Muscle of leg (tissue), 11 donors: ENCODE results near the gene EPGN. TPM values are rescaled to one million over a fixed set of nuclear protein-coding genes. Genes with fewer than 3 reads are reported as not detected.

Source experiments
- DNase-seq: peaks from one replicate; pipeline ENCODE4 v3.0.0; 2013
- H3K27ac ChIP-seq: one replicate; pipeline ENCODE4 v1.5.1; 2013; ENCODE audit warnings: mild to moderate bottlenecking, low read length, control low read depth
- H3K27me3 ChIP-seq: one replicate; pipeline ENCODE4 v1.6.1; 2013; ENCODE audit warnings: low read length; ENCODE audit not compliant: control insufficient read depth, insufficient read depth
- H3K36me3 ChIP-seq: one replicate; pipeline ENCODE4 v1.6.1; 2013; ENCODE audit warnings: low read length; ENCODE audit not compliant: control insufficient read depth, insufficient read depth
- H3K4me1 ChIP-seq: one replicate; pipeline ENCODE4 v1.6.1; 2013; ENCODE audit warnings: low read length; ENCODE audit not compliant: control insufficient read depth, insufficient read depth
- H3K4me3 ChIP-seq: one replicate; pipeline ENCODE4 v1.5.1; 2013; ENCODE audit warnings: low read length, control low read depth
- H3K9me3 ChIP-seq: replicated peaks from 2 replicates; pipeline ENCODE4 v1.6.1; 2013; ENCODE audit warnings: low read depth, low read length; ENCODE audit not compliant: control insufficient read depth
- WGBS: methylation state at CpG from one replicate; pipeline ENCODE4 v1.1.5; 2013; ENCODE audit warnings: missing lambda C conversion rate; ENCODE audit not compliant: insufficient coverage; 5-methylcytosine and 5-hydroxymethylcytosine counted together
- polyA plus RNA-seq, 8 donors: library from polyadenylated mRNA; unstranded; fragments of 120-200 nt; gene quantifications; one replicate each; pipeline versions ENCODE4 v1.2.1 to v1.2.3, GENCODE V29; 2013; ENCODE audit warnings: inconsistent platforms in 1 of 8, low replicate concordance in 1 of 8; ENCODE audit not compliant: insufficient read length in 8 of 8, insufficient read depth in 1 of 8
- total RNA-seq: library from RNA; stranded (reverse); fragments of 120-200 nt; gene quantifications from one replicate; pipeline ENCODE4 v1.2.4, GENCODE V29; 2013

The EPGN gene
- total and polyA plus RNA-seq, 9 donors: 0.17 to 2.7 (median 0.25) TPM; not detected in 3

- no peak for DNase-seq
- Histone ChIP-seq H3K27me3 (no peaks in the 10 kb centered on the region), H3K27ac (no peak overlapping the region), H3K4me1 (no peaks in the 10 kb centered on the region), H3K4me3 (no peak overlapping the region), H3K36me3 (no peaks in the 10 kb centered on the region), H3K9me3 (no peaks in the 10 kb centered on the region)
- no CpG with 5 or more reads among the region's 2 CpGs for WGBS
These were observed 24.7 kb upstream of the EPGN start for GRCh38 chr4:74283614-74284013.

GRCh38 chr4:74284053-74284452, 24.2 kb upstream of the EPGN start:
- no CpG with 5 or more reads among the region's 3 CpGs for WGBS
- no peaks in the 10 kb centered on the region for H3K4me1 ChIP-seq

GRCh38 chr4:74287164-74287563, 21.1 kb upstream of the EPGN start:
- H3K36me3 ChIP-seq: no peaks in the 10 kb centered on the region
- H3K9me3 ChIP-seq: no peaks in the 10 kb centered on the region
- no CpG with 5 or more reads among the region's 1 CpG for WGBS
- H3K27me3 ChIP-seq: no peaks in the 10 kb centered on the region
- no peaks in the 10 kb centered on the region for H3K4me1 ChIP-seq
- H3K4me3 ChIP-seq: no peak overlapping the region
- no peak for DNase-seq
- H3K27ac ChIP-seq: no peak overlapping the region

More at GRCh38 chr4:74284053-74284452, 24.2 kb upstream of the EPGN start:
- no peak for DNase-seq
- H3K27me3 ChIP-seq: no peaks in the 10 kb centered on the region
- no peak overlapping the region for H3K4me3 ChIP-seq
- no peak overlapping the region for H3K27ac ChIP-seq
- no peaks in the 10 kb centered on the region for H3K9me3 ChIP-seq
- H3K36me3 ChIP-seq: no peaks in the 10 kb centered on the region

GRCh38 chr4:74287791-74288190, 20.5 kb upstream of the EPGN start:
- DNase-seq: no peak
- H3K27ac ChIP-seq: no peak overlapping the region
- H3K4me3 ChIP-seq: no peak overlapping the region
- H3K36me3 ChIP-seq: no peaks in the 10 kb centered on the region
- no peaks in the 10 kb centered on the region for H3K9me3 ChIP-seq
- no peaks in the 10 kb centered on the region for H3K27me3 ChIP-seq
- no peaks in the 10 kb centered on the region for H3K4me1 ChIP-seq

- DNase-seq: peak; percentile 83
- Histone ChIP-seq H3K27ac (no peak overlapping the region), H3K4me3 (no peak overlapping the region), H3K36me3 (no peaks in the 10 kb centered on the region), H3K9me3 (no peaks in the 10 kb centered on the region), H3K4me1 (no peaks in the 10 kb centered on the region), H3K27me3 (no peaks in the 10 kb centered on the region)
- WGBS: no CpG with 5 or more reads among the region's 1 CpG
These were observed 16.8 kb upstream of the EPGN start for GRCh38 chr4:74291471-74291870.

- H3K9me3 ChIP-seq: no peaks in the 10 kb centered on the region
These were observed 16.0 kb upstream of the EPGN start for GRCh38 chr4:74292111-74292870.

GRCh38 chr4:74293558-74293957, 14.7 kb upstream of the EPGN start:
- DNase-seq: peak; percentile 35
- no peaks in the 10 kb centered on the region for H3K4me1 ChIP-seq
- no peaks in the 10 kb centered on the region for H3K27me3 ChIP-seq
- no peaks in the 10 kb centered on the region for H3K36me3 ChIP-seq
- no CpG with 5 or more reads among the region's 2 CpGs for WGBS
- H3K9me3 ChIP-seq: no peaks in the 10 kb centered on the region
- no peak overlapping the region for H3K4me3 ChIP-seq
- no peak overlapping the region for H3K27ac ChIP-seq

More at GRCh38 chr4:74292111-74292870, 16.0 kb upstream of the EPGN start:
- Histone ChIP-seq H3K27ac (no peak overlapping the region), H3K27me3 (no peaks in the 10 kb centered on the region), H3K4me1 (no peaks in the 10 kb centered on the region), H3K4me3 (no peak overlapping the region), H3K36me3 (no peaks in the 10 kb centered on the region)
- DNase-seq: peak; percentile 10

- no peaks in the 10 kb centered on the region for H3K4me1 ChIP-seq
- H3K4me3 ChIP-seq: no peak overlapping the region
- H3K9me3 ChIP-seq: no peaks in the 10 kb centered on the region
- no peak overlapping the region for H3K27ac ChIP-seq
- DNase-seq: no peak
- no peaks in the 10 kb centered on the region for H3K27me3 ChIP-seq
- H3K36me3 ChIP-seq: no peaks in the 10 kb centered on the region
- WGBS: no CpG with 5 or more reads among the region's 1 CpG
These were observed 13.6 kb upstream of the EPGN start for GRCh38 chr4:74294681-74295080.

- no peak overlapping the region for H3K4me3 ChIP-seq
- no CpG with 5 or more reads among the region's 1 CpG for WGBS
- H3K4me1 ChIP-seq: no peaks in the 10 kb centered on the region
- no peaks in the 10 kb centered on the region for H3K27me3 ChIP-seq
- DNase-seq: no peak
- H3K9me3 ChIP-seq: no peaks in the 10 kb centered on the region
- H3K36me3 ChIP-seq: no peaks in the 10 kb centered on the region
- H3K27ac ChIP-seq: no peak overlapping the region
These were observed 10.7 kb upstream of the EPGN start for GRCh38 chr4:74297539-74297938.

GRCh38 chr4:74304095-74304625, 4.1 kb upstream of the EPGN start:
- H3K27me3 ChIP-seq: no peaks in the 10 kb centered on the region
- H3K4me3 ChIP-seq: no peak overlapping the region
- DNase-seq: no peak
- no peaks in the 10 kb centered on the region for H3K36me3 ChIP-seq
- no peaks in the 10 kb centered on the region for H3K9me3 ChIP-seq
- no peaks in the 10 kb centered on the region for H3K4me1 ChIP-seq
- no peak overlapping the region for H3K27ac ChIP-seq
- WGBS: 77% methylated on average over 3 of the region's 4 CpGs
